ENCODE data around the gene MAD1L1. TPM values are rescaled to one million over a fixed set of nuclear protein-coding genes. Genes with fewer than 3 reads are reported as not detected.

Gene MAD1L1
- polyA plus RNA-seq, 4 donors, result 12.3 to 21.7 (median 18.1) TPM

DNA sequence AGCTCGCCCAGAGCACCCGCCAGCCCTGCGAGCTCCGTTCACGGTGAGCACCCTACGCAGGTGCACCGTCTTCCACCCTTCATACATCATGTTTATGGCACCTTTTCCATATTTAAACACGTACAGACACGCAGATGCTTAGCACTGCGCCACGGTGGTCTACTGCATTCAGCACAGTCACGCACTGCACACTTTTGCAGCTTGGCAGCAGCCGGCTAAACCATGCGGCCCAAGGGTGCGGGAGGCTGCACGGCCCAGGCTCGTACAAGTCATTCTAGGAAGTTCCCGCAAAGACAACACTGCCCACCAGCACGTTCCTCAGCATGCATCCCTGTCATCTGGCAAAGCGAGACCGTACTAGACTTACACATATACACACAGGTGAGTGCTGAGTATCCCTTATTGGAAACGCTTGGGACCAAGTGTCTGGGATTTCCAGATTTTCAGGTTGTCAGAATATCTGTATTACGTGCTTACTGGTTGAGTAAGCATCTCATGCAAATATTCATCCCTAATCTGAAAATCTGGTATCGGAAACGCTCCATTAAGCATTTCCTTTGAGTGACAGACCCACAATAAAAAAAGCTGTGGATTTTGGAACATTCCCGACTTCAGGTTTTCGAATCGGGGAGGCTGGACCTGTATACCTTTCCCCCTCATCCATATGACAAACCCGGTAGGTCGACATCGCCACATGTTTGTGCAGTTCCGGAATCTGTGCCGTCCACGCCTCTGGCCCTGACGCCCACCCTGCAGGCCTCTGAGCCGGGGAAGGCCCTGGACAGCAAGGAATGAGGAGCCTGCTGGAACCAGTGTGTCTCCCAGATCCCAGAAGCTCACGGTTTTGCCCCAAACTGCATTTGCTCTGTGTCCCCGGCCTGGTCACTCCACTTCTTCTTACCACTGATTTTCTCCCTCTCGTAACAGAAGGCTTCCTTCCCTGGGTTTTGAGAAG is 340.5 kb downstream of the MAD1L1 start:
- FAIRE-seq (no peak), DNase-seq (no peak)
- Histone ChIP-seq H3K4me1 (ENCODE audit: control insufficient read depth in 3 of 3, insufficient read depth in 2 of 3, low read depth in 1 of 3, low read length in 2 of 3) (no peaks in the 10 kb centered on the region), H3K9me3 (ENCODE audit: control insufficient read depth in 2 of 2, insufficient read depth in 1 of 2, low read depth in 1 of 2, low read length in 1 of 2) (no peaks in the 10 kb centered on the region), H3K36me3 (ENCODE audit: control insufficient read depth in 3 of 3, insufficient read depth in 2 of 3, low read depth in 1 of 3, low read length in 3 of 3) (peaks cover 0 to 53% (median 3%) of the 10 kb centered on the region in 3 donors), H3K4me3 (ENCODE audit: low read depth in 1 of 3, low read length in 3 of 3) (no peak overlapping the region), H3K27me3 (ENCODE audit: control insufficient read depth in 3 of 3, insufficient read depth in 3 of 3, low read length in 3 of 3) (no peaks in the 10 kb centered on the region), H3K27ac (ENCODE audit: low read depth in 1 of 3, low read length in 2 of 3) (no peak overlapping the region)
- 95 to 96% (median 96%) methylated on average over 39 of the region's 39 CpGs for WGBS, 3 donors

DNA sequence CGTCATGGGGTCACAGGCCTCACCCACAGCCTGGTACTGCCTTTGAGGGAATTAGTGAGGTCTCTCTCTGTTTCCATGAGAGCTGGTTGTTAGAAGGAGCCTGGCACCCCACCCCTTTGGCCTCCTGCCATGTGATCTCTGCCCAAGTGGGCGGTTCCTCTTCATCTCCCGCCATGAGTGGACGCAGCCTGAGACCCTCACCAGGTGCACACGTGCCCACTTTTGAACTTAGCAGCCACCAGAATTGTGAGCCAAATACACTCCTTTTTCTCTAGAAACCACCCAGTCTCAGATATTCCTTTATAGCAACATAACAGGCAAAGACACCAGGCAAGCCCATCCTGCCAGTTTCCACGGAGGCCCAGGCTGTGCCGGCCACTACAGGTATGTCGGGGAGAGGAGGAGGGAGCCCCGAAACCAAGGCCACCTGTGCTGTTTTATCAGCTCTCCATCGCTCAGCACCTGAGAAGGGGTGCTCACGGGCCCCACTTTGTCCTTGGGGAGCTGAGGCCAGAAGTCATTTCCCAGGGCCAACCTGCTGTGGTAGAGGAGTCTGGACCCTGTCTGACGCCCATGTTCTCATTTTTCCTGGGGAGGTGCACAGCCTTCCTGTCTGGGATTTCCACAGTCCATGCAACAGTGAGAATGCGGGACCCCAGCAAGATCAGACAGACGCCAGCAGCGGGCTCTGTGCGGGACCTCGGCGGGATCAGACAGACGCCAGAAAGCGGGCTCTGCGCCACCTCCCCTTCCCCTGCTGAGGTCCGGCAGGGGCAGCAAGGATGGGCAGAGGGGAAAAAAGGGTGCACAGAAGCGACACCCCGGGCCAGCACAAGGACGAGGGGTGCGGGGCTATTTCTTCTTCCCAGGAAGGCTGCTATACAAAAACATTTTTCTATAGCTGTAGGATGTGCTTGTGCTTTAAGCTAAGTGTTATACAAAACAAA is 342.2 kb downstream of the MAD1L1 start:
- Histone ChIP-seq H3K4me3 (ENCODE audit: low read depth in 1 of 3, low read length in 3 of 3) (no peak overlapping the region), H3K36me3 (ENCODE audit: control insufficient read depth in 3 of 3, insufficient read depth in 2 of 3, low read depth in 1 of 3, low read length in 3 of 3) (peaks cover 0 to 55% (median 3%) of the 10 kb centered on the region in 3 donors), H3K9me3 (ENCODE audit: control insufficient read depth in 2 of 2, insufficient read depth in 1 of 2, low read depth in 1 of 2, low read length in 1 of 2) (no peaks in the 10 kb centered on the region), H3K27ac (ENCODE audit: low read depth in 1 of 3, low read length in 2 of 3) (no peak overlapping the region), H3K4me1 (ENCODE audit: control insufficient read depth in 3 of 3, insufficient read depth in 2 of 3, low read depth in 1 of 3, low read length in 2 of 3) (no peaks in the 10 kb centered on the region), H3K27me3 (ENCODE audit: control insufficient read depth in 3 of 3, insufficient read depth in 3 of 3, low read length in 3 of 3) (no peaks in the 10 kb centered on the region)
- no peak for FAIRE-seq
- 75 to 87% (median 83%) methylated on average over 23 to 26 of the region's 26 CpGs for WGBS, 3 donors
- DNase-seq, result no peak

DNA sequence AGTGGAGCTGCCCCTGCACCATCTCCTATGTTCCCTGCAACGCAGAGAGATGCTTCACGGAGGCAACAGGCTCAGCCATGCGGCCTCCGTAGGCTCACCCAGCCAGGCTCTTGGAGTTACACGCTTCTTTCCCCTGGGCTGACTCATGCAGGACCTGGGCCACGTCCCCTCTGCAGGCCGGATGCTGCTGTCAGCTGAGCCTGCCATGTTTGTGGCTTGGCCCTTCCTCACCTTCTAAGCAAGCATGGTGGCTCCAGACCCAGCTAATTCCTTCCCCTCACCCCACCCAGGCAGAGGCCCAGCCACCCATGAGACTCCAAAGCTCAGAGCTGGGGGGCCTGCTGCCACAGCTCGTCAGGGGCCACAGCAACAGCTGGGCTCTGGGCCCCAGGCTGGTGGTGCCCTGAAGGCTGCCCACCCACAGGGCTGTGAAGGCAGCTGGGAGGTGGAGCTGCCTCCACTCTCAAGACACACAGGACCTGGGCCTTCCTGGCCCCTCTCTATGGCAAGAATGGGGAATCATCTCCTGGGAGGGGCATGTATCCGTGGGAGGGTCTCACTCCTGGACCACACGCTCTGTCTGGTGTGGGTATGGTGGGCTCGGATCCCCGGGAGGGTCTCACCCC is 343.1 kb downstream of the MAD1L1 start:
- no peaks in the 10 kb centered on the region for H3K4me1 ChIP-seq (ENCODE audit: control insufficient read depth in 3 of 3, insufficient read depth in 2 of 3, low read depth in 1 of 3, low read length in 2 of 3)

DNA sequence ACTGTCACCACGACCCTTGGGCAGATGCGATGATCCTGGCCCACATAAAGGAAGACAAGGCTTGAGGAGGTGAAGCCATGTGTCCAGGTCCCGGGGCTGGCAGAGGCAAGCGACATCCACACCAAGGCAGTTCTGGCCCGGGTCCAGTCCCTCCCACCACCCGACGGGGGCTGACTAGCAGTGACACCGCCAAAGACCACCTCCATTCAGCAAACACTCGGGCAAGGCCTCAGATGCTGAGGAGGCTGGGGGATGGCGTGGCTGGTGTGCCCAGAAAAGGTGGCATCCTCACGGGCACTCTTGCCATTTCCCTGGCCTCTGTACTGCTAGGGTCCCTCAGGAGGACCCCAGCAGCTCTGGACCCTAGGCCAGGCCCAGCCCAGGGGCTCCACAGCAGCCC is 343.7 kb downstream of the MAD1L1 start:
- Histone ChIP-seq H3K4me1 (ENCODE audit: control insufficient read depth in 3 of 3, insufficient read depth in 2 of 3, low read depth in 1 of 3, low read length in 2 of 3) (no peaks in the 10 kb centered on the region), H3K4me3 (ENCODE audit: low read depth in 1 of 3, low read length in 3 of 3) (no peak overlapping the region), H3K36me3 (ENCODE audit: control insufficient read depth in 3 of 3, insufficient read depth in 2 of 3, low read depth in 1 of 3, low read length in 3 of 3) (peaks cover 0 to 51% (median 3%) of the 10 kb centered on the region in 3 donors), H3K27ac (ENCODE audit: low read depth in 1 of 3, low read length in 2 of 3) (no peak overlapping the region), H3K9me3 (ENCODE audit: control insufficient read depth in 2 of 2, insufficient read depth in 1 of 2, low read depth in 1 of 2, low read length in 1 of 2) (no peaks in the 10 kb centered on the region), H3K27me3 (ENCODE audit: control insufficient read depth in 3 of 3, insufficient read depth in 3 of 3, low read length in 3 of 3) (no peaks in the 10 kb centered on the region)
- DNase-seq, result no peak
- no peak for FAIRE-seq
- WGBS, 3 donors, result 93 to 95% (median 95%) methylated on average over 11 of the region's 11 CpGs

More for the DNA sequence above, 343.1 kb downstream of the MAD1L1 start:
- DNase-seq (no peak), FAIRE-seq (no peak)
- Histone ChIP-seq H3K27ac (ENCODE audit: low read depth in 1 of 3, low read length in 2 of 3) (no peak overlapping the region), H3K9me3 (ENCODE audit: control insufficient read depth in 2 of 2, insufficient read depth in 1 of 2, low read depth in 1 of 2, low read length in 1 of 2) (no peaks in the 10 kb centered on the region), H3K27me3 (ENCODE audit: control insufficient read depth in 3 of 3, insufficient read depth in 3 of 3, low read length in 3 of 3) (no peaks in the 10 kb centered on the region), H3K36me3 (ENCODE audit: control insufficient read depth in 3 of 3, insufficient read depth in 2 of 3, low read depth in 1 of 3, low read length in 3 of 3) (peaks cover 0 to 52% (median 3%) of the 10 kb centered on the region in 3 donors), H3K4me3 (ENCODE audit: low read depth in 1 of 3, low read length in 3 of 3) (no peak overlapping the region)
- 86 to 96% (median 95%) methylated on average over 12 of the region's 12 CpGs for WGBS, 3 donors

DNA sequence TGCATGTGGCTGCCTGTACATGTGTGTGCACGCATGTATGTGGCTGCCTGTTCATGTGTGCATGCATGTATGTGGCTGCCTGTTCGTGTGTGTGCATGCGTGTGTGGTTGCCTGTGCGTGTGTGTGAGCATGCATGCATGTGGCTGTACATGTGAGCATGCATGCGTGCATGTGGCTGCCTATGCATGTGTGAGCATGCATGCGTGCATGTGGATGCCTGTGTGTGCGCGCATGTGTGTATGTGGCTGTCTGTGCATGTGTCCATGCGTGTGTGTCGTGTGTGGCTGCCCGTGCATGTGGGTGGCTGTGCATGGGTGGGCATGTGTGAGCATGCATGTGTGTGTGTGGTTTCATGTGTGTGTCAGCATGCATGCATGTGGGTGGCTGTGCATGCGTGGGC is 344.3 kb downstream of the MAD1L1 start:
- H3K27me3 ChIP-seq (ENCODE audit: control insufficient read depth in 3 of 3, insufficient read depth in 3 of 3, low read length in 3 of 3), result no peaks in the 10 kb centered on the region
- H3K9me3 ChIP-seq (ENCODE audit: control insufficient read depth in 2 of 2, insufficient read depth in 1 of 2, low read depth in 1 of 2, low read length in 1 of 2), result no peaks in the 10 kb centered on the region
- no peak for DNase-seq
- no peak for FAIRE-seq
- H3K36me3 ChIP-seq (ENCODE audit: control insufficient read depth in 3 of 3, insufficient read depth in 2 of 3, low read depth in 1 of 3, low read length in 3 of 3), result peaks cover 0 to 49% (median 3%) of the 10 kb centered on the region in 3 donors
- no peak overlapping the region for H3K4me3 ChIP-seq (ENCODE audit: low read depth in 1 of 3, low read length in 3 of 3)
- H3K27ac ChIP-seq (ENCODE audit: low read depth in 1 of 3, low read length in 2 of 3), result no peak overlapping the region
- no peaks in the 10 kb centered on the region for H3K4me1 ChIP-seq (ENCODE audit: control insufficient read depth in 3 of 3, insufficient read depth in 2 of 3, low read depth in 1 of 3, low read length in 2 of 3)
- 89 to 100% (median 94%) methylated on average over 12 of the region's 12 CpGs for WGBS, 3 donors

DNA sequence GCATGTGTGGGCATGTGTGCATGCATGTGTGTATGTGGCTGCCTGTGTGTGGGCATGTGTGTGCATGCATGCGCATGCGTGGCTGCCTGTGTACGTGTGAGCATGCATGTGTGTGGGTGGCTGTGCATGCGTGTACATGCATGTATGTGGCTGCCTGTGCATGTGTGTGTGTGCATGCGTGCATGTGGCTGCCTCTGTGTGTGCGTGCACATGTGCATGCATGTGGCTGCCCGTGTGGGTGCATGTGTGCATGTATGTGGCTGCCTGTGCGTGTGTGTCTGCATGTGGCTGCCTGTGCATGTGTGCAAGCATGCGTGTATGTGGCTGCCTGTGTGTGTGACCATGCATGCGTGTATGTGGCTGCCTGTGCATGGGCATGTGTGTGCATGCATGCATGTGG is 345.5 kb downstream of the MAD1L1 start:
- Histone ChIP-seq H3K27me3 (ENCODE audit: control insufficient read depth in 3 of 3, insufficient read depth in 3 of 3, low read length in 3 of 3) (no peaks in the 10 kb centered on the region), H3K36me3 (ENCODE audit: control insufficient read depth in 3 of 3, insufficient read depth in 2 of 3, low read depth in 1 of 3, low read length in 3 of 3) (peaks cover 0 to 47% (median 3%) of the 10 kb centered on the region in 3 donors), H3K9me3 (ENCODE audit: control insufficient read depth in 2 of 2, insufficient read depth in 1 of 2, low read depth in 1 of 2, low read length in 1 of 2) (no peaks in the 10 kb centered on the region), H3K4me3 (ENCODE audit: low read depth in 1 of 3, low read length in 3 of 3) (no peak overlapping the region), H3K27ac (ENCODE audit: low read depth in 1 of 3, low read length in 2 of 3) (no peak overlapping the region), H3K4me1 (ENCODE audit: control insufficient read depth in 3 of 3, insufficient read depth in 2 of 3, low read depth in 1 of 3, low read length in 2 of 3) (peaks cover 0 to 2% (median 0%) of the 10 kb centered on the region in 3 donors)
- 88 to 99% (median 97%) methylated on average over 9 to 10 of the region's 10 CpGs for WGBS, 3 donors
- FAIRE-seq (no peak), DNase-seq (no peak)

DNA sequence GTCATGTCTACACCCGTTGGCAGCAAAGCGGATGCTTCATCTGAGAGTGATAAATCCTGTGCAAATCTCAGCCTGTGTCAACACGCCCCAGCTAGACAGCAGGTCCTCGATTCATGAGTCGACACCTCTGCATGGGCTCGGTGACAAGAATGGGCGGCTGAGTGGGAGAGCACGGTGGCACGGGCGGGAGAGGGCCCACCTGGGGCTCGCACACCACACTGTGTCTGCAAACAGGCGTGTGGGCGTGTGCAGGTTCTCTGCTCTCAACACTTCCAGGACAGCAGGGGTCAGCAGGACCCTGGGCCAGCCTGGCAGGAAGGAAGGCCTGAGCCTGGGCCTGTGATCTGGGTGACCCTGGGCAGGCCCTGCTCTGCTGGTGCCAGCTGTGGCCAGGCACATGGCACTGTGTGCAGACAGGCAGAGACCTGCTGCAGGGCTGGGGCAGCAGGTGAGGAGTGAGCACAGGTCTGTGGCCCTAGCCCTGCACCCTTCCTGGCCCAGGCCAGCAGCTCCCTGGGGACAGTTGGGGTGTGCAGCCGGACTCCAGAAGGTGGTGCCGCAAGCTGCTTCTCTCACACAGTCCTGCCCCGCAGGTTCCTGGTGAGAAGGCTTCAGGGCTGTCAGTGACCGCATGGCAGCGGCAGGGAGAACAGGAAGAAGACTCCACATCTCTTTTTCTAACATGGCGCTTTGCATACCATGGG is 346.2 kb downstream of the MAD1L1 start:
- Histone ChIP-seq H3K27me3 (ENCODE audit: control insufficient read depth in 3 of 3, insufficient read depth in 3 of 3, low read length in 3 of 3) (no peaks in the 10 kb centered on the region), H3K27ac (ENCODE audit: low read depth in 1 of 3, low read length in 2 of 3) (no peak overlapping the region), H3K4me3 (ENCODE audit: low read depth in 1 of 3, low read length in 3 of 3) (no peak overlapping the region), H3K9me3 (ENCODE audit: control insufficient read depth in 2 of 2, insufficient read depth in 1 of 2, low read depth in 1 of 2, low read length in 1 of 2) (no peaks in the 10 kb centered on the region), H3K36me3 (ENCODE audit: control insufficient read depth in 3 of 3, insufficient read depth in 2 of 3, low read depth in 1 of 3, low read length in 3 of 3) (peaks cover 0 to 47% (median 3%) of the 10 kb centered on the region in 3 donors), H3K4me1 (ENCODE audit: control insufficient read depth in 3 of 3, insufficient read depth in 2 of 3, low read depth in 1 of 3, low read length in 2 of 3) (peaks cover 0 to 2% (median 0%) of the 10 kb centered on the region in 3 donors)
- FAIRE-seq (no peak), DNase-seq (no peak)
- WGBS, 3 donors, result 87 to 93% (median 89%) methylated on average over 19 of the region's 19 CpGs
